OCI-LY3 (cell line): Measurements from ENCODE around the gene NELL2.

Experiments used
- H2AFZ ChIP-seq: fragments of 200-600, 300-600 bp; shearing (Covaris generic); 2 replicates; pipeline ENCODE4 v1.6.0; 2014; ENCODE audit warnings: antibody characterized with exemption, low read depth, low read length
- H3K27ac ChIP-seq: fragments of 200-600, 300-600 bp; sonication (generic); 2 replicates; pipeline ENCODE4 v1.5.1; 2014; ENCODE audit warnings: mild to moderate bottlenecking, low read length, moderate library complexity, mixed read lengths
- H3K27me3 ChIP-seq: fragments of 200-600, 300-600 bp; sonication (generic); 2 replicates; pipeline ENCODE4 v1.6.1; 2014; ENCODE audit warnings: low read depth, low read length, mixed read lengths
- H3K36me3 ChIP-seq: fragments of 200-600, 300-600 bp; sonication (generic); replicated peaks from 2 replicates; pipeline ENCODE3; 2014; ENCODE audit warnings: low read depth, low read length, mixed read lengths
- H3K4me1 ChIP-seq: fragments of 300-600, 200-600 bp; sonication (generic); 2 replicates; pipeline ENCODE4 v1.6.1; 2014; ENCODE audit warnings: low read length, mixed read lengths
- H3K4me2 ChIP-seq: fragments of 200-600, 300-600 bp; sonication (generic); 2 replicates; pipeline ENCODE4 v1.6.1; 2014; ENCODE audit warnings: low read length, mixed read lengths
- H3K4me3 ChIP-seq: fragments of 300-600, 200-600 bp; sonication (generic); 2 replicates; pipeline ENCODE4 v1.5.1; 2014; ENCODE audit warnings: antibody characterized with exemption, mild to moderate bottlenecking, low read length, moderate library complexity
- H3K79me2 ChIP-seq: fragments of 300-600, 200-600 bp; shearing (Covaris generic); 2 replicates; pipeline ENCODE4 v1.6.1; 2014; ENCODE audit warnings: mild to moderate bottlenecking, low read length, mixed read lengths
- H3K9ac ChIP-seq: fragments of 300-600, 200-600 bp; shearing (Covaris generic); 2 replicates; pipeline ENCODE4 v1.6.0; 2014; ENCODE audit warnings: mild to moderate bottlenecking, low read length, moderate library complexity
- H3K9me3 ChIP-seq: fragments of 200-600, 300-600 bp; shearing (Covaris generic); 2 replicates; pipeline ENCODE4 v1.6.1; 2014; ENCODE audit warnings: low read length, mixed read lengths; ENCODE audit not compliant: insufficient read depth
- H4K20me1 ChIP-seq: fragments of 200-600, 300-600 bp; sonication (generic); 2 replicates; pipeline ENCODE4 v1.6.1; 2016; ENCODE audit warnings: low read length, mixed read lengths; ENCODE audit not compliant: insufficient read depth
- CTCF ChIP-seq: fragments of 200-600, 300-600 bp; sonication (generic); IDR thresholded peaks from 2 replicates; pipeline ENCODE4 v1.5.1; 2014; ENCODE audit warnings: antibody characterized with exemption, low read length, low read depth
- EZH2phosphoT487 ChIP-seq: fragments of 200-600 bp; shearing (Covaris generic); IDR thresholded peaks from 2 replicates; pipeline ENCODE4 v1.6.1; 2018; ENCODE audit warnings: antibody characterized with exemption, mixed run types, low read depth

The NELL2 gene

GRCh38 chr12:44511289-44511688 is 364.8 kb downstream of the NELL2 start:
- TF ChIP-seq CTCF: no peak
- TF ChIP-seq EZH2phosphoT487: no peak

DNA sequence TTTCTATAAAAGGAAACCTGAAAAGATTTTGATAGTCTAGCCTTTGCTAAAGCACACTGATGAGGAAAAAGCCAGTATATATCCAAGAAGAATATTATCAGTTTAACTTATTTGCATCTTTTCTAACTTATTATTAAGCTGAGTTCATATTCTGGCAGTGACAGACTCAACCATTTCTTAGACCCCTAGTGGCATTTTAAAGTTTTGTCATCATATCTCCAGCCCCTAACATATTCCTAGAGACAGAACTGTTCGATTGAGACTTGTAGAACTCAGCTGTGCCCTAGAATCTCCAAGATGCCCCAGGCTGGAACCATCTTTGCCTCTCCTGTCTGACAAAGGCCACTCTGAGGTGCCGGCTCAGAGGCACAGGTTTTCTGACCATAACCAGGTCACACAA is 365.6 kb downstream of the NELL2 start:
- no peak overlapping the region for H3K4me2 ChIP-seq
- TF ChIP-seq CTCF (no peak), EZH2phosphoT487 (no peak)
- no peaks in the 10 kb centered on the region for H3K4me1 ChIP-seq
- no peak overlapping the region for H3K4me3 ChIP-seq
- no peaks in the 10 kb centered on the region for H4K20me1 ChIP-seq
- H3K9me3 ChIP-seq: no peaks in the 10 kb centered on the region
- H2AFZ ChIP-seq: no peak overlapping the region
- no peaks in the 10 kb centered on the region for H3K79me2 ChIP-seq
- H3K36me3 ChIP-seq: no peaks in the 10 kb centered on the region
- no peak overlapping the region for H3K9ac ChIP-seq
- no peak overlapping the region for H3K27ac ChIP-seq
- no peaks in the 10 kb centered on the region for H3K27me3 ChIP-seq

More at GRCh38 chr12:44511289-44511688, 364.8 kb downstream of the NELL2 start:
- Histone ChIP-seq H3K4me3 (no peak overlapping the region), H2AFZ (no peak overlapping the region), H3K27ac (no peak overlapping the region), H3K79me2 (no peaks in the 10 kb centered on the region), H3K27me3 (no peaks in the 10 kb centered on the region), H3K36me3 (no peaks in the 10 kb centered on the region), H3K9me3 (no peaks in the 10 kb centered on the region), H3K4me2 (no peak overlapping the region), H4K20me1 (no peaks in the 10 kb centered on the region), H3K9ac (no peak overlapping the region), H3K4me1 (no peaks in the 10 kb centered on the region)

GRCh38 chr12:44510076-44510475 is 366.0 kb downstream of the NELL2 start:
- Histone ChIP-seq H3K4me3 (no peak overlapping the region), H3K27me3 (no peaks in the 10 kb centered on the region), H4K20me1 (no peaks in the 10 kb centered on the region), H3K9me3 (no peaks in the 10 kb centered on the region), H3K79me2 (no peaks in the 10 kb centered on the region), H3K36me3 (no peaks in the 10 kb centered on the region), H3K4me2 (no peak overlapping the region), H3K4me1 (no peaks in the 10 kb centered on the region), H2AFZ (no peak overlapping the region), H3K9ac (no peak overlapping the region), H3K27ac (no peak overlapping the region)
- no peak for TF ChIP-seq EZH2phosphoT487
- TF ChIP-seq CTCF: no peak

DNA sequence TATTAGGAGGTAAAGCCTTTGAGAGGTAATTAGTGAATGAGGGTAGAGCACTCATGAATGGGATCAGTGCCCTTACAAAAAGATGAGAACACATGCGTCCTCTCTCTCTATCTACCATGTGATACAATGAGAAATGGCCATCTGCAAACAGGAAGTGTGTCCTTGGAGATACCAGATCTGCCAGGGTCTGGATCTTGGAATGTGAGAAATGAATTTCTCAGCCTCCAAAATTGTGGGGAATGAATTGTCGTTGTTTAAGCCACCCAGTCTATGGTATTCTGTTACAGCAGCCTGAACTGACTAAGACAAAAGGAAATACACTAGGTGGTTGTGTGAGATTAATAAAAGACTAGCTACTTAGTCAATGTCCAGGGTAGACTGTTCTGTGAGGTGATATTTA is 366.6 kb downstream of the NELL2 start:
- TF ChIP-seq CTCF (no peak), EZH2phosphoT487 (no peak)
- H2AFZ ChIP-seq: no peak overlapping the region
- H3K79me2 ChIP-seq: no peaks in the 10 kb centered on the region
- no peaks in the 10 kb centered on the region for H4K20me1 ChIP-seq
- no peaks in the 10 kb centered on the region for H3K27me3 ChIP-seq
- no peaks in the 10 kb centered on the region for H3K9me3 ChIP-seq
- H3K9ac ChIP-seq: no peak overlapping the region
- H3K27ac ChIP-seq: no peak overlapping the region
- no peaks in the 10 kb centered on the region for H3K36me3 ChIP-seq
- H3K4me2 ChIP-seq: no peak overlapping the region
- H3K4me1 ChIP-seq: no peaks in the 10 kb centered on the region
- H3K4me3 ChIP-seq: no peak overlapping the region
